Activated CD4-positive, CD25-positive, alpha-beta regulatory T cell (primary cell): ENCODE measurements around the gene PSMC3IP.

ENCODE experiments used
- DNase-seq, 4 experiments: peaks; one replicate each; lab custom pipeline; 2025; lab: John Stamatoyannopoulos, UW

Gene PSMC3IP

DNA sequence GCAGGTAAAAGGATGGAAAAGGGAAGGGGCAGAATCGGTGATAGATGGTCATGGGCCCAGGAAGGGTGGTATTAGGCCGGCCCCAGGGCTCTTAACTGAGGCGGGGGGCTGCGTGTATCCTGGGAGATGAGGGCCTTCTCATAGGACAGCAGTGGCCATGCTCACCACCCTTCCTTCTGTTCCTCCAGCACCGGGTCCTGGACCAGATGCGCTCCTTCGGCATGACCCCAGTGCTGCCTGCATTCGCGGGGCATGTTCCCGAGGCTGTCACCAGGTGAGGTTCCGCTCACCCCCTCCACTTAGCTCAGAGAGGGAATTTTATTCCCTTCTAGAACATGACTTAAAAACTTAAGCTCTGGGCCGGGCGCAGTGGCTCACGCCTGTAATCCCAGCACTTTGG, 39.0 kb downstream of the PSMC3IP start:
- DNase-seq, result no peak

DNA sequence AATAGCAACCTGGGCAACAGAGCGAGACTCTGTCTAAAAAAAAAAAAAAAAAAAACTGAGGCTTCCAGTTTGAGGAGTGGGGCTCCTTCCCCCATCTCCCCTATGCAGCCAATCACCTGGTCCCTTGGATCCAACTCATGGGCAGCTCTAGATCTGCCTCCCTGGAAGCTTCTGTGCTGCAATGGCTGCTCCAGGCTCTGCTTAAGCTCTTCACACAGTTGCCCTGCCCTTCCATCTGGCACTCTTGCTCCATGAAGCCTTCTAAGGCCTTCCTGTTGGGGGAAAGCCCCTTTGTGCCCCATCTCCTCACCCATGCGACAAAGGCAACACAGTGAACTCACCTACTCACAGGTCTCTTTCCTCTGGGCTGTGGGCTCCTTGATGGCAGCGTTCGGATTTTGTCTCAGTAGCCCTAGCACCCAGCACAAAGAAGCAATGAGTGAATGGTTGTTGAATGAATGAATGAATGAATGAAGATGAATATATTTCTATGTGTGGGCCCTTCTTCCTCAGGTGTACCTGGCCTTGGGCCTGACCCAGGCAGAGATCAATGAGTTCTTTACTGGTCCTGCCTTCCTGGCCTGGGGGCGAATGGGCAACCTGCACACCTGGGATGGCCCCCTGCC, 39.6 kb downstream of the PSMC3IP start:
- no peak for DNase-seq

DNA sequence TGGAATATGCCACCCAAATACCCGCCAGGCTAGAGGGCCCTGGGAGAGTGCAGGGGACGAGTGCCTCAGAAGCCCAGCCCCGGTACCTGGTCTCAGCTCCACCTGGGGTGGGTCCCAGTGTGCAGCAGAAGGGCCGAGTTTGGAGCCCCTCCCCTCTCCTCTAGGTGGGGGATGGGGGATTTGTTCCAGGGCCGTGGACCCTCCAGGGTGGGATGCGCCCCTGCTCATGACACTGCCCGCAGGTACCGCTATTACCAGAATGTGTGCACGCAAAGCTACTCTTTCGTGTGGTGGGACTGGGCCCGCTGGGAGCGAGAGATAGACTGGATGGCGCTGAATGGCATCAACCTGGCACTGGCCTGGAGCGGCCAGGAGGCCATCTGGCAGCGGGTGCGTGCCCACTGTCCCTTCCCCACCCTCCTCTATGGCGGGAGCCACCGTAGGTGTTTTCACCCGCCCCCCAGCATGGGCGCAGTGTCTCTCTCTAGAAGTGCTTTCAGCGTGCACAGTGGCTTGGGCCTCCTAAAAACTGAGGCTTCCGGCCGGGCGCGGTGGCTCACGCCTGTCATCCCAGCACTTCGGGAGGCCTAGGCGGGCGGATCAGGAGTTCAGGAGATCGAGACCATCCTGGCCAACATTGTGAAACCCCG, 40.2 kb downstream of the PSMC3IP start:
- DNase-seq, result no peak

DNA sequence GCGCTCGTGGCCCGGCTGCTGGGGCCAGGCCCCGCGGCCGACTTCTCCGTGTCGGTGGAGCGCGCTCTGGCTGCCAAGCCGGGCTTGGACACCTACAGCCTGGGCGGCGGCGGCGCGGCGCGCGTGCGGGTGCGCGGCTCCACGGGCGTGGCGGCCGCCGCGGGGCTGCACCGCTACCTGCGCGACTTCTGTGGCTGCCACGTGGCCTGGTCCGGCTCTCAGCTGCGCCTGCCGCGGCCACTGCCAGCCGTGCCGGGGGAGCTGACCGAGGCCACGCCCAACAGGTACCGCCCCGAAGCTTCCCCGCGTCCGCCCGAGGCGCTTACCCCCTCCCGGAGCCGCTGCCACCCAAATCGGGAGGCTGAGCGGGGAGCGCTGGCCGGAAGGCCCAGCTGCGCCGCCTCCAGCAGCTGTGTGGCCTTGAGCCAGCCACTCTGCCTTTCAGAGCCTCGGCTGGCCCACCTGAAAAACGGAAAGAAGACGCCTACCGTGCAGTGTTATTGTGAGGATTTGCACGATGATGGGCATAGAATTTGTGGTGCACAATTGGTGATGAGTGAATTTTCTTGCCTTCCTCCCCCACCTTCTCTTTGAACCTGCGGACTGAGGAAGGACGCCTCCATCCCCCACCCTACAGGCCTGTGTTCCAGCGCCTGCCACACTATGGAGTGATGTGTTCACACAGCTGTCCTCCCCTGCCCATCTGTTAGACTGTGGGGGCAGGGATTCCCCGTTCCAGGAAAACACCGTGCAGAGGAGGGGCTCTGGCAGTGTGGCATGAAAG, 41.0 kb downstream of the PSMC3IP start:
- peak; percentile 42 to 53 (median 44) for DNase-seq

GRCh38 chr17:42536048-42536371, 41.5 kb downstream of the PSMC3IP start, which contains the start of gene NAGLU:
NAGLU (plus strand) TSS chr17:42536241; CDS start chr17:42536273, 32 bp downstream.
- peak; percentile 64 to 70 (median 68) for DNase-seq

- DNase-seq, result no peak
These were observed 42.1 kb downstream of the PSMC3IP start for GRCh38 chr17:42535155-42536047.

GRCh38 chr17:42531455-42532354, 45.8 kb downstream of the PSMC3IP start:
- DNase-seq, result peak in 1 of 4 experiments; percentile 18

DNA sequence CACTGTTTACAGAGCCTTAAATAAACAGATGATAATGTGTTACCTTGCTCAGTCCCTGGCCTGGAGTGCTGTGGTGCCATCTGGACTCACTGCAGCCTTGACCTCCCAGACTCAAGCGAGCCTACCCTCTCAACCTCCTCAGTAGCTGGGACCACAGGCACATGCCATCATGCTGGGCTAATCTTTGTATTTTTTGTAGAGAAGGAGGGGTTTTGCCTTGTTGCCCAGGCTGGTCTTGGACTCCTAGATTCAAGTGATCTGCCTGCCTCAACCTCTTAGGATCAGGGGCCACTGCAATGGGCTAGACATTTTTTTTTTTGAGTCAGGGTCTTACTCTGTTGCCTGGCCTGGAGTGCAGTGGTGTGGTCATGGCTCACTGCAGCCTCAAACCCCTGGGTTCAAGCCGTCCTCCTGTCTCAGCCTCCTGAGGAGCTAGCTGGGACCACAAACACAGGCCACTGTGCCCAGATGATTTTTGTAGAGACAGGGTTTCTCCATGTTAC, 46.5 kb downstream of the PSMC3IP start:
- DNase-seq, result no peak

- no peak for DNase-seq
These were observed 48.5 kb downstream of the PSMC3IP start for GRCh38 chr17:42529061-42529460.

DNA sequence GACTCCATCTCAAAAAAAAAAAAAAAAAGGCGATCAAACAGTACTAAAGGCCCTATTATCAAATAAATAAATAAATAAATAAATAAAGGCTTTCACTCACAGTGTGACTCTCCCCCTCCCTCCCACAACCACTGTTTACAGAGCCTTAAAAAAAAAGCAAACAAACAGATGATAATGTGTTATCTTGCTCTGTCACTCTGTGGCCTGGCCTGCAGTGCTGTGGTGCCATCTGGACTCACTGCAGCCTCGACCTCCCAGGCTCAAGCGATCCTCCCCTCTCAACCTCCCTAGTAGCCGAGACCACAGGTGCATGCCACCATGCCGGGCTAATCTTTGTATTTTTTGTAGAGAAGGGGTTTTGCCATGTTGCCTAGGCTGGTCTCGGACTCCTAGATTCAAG, 49.6 kb downstream of the PSMC3IP start:
- DNase-seq, result no peak

- no peak for DNase-seq
These were observed 51.5 kb downstream of the PSMC3IP start for GRCh38 chr17:42526031-42526444.

DNA sequence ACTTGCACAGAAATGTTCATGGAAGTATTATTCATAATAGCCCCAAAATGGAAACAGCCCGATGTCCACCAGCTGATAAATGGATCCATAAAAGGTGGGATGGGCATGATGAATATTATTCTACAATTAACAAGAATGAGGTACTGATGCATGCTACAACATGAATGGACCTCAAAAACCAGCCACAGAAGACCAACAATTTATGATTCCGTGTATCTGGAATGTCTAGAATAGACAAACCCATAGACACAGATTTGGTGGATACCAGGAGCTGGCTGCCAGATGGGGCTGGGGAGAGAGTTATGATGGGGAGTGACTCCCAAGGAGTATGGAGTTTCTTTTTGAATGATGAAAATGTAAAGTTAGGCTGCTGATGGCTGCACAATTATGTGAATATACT, 52.3 kb downstream of the PSMC3IP start:
- DNase-seq, result no peak

DNA sequence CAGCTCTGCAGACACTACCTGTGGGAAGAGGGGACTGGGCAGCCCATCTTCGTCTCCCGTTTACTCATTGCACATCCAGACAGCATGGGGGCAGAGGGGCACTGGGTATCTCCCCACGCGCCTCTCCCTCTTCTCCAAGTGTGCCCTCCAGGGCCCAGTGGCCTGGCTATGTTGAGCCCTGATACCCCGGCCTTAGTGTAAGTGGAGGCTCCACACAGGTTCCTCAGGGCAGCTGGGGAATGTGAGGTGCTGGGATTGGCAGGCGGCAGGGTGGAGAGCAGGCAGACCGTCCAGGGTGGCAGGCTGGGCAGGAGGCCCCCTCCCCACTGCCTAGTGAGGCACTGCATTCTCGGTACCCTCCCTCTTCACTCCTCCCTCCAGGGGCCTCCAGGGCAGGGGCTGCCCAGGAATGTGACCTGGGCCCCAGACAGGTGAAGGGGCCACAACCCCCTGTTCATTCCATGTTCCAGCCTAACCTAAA, 54.7 kb downstream of the PSMC3IP start:
- no peak for DNase-seq
